SK-N-SH (cell line): ENCODE measurements around the gene SCN1B. TPM values are rescaled to one million over a fixed set of nuclear protein-coding genes. Genes with fewer than 3 reads are reported as not detected.

Experiments
- CTCF ChIA-PET: fragments of 300-600, 350-600 bp; formaldehyde crosslinking; extraction: SDS; loops from one replicate; lab custom pipeline; 2021; lab: Yijun Ruan, JAX
- POLR2A ChIA-PET: fragments of 350-600 bp; sonication (Branson Sonifier 250); formaldehyde crosslinking; extraction: SDS; loops from one replicate; lab custom pipeline; 2020; ENCODE audit warnings: antibody characterized with exemption, inconsistent platforms; lab: Yijun Ruan, JAX
- DNase-seq: peaks from one replicate; pipeline ENCODE4 v3.0.0; 2012
- H2AFZ ChIP-seq: fragments of 200-600 bp; sonication (generic); 2 replicates; pipeline ENCODE4 v1.8.1; 2016; ENCODE audit warnings: antibody characterized with exemption, mild to moderate bottlenecking, low read depth
- H3F3A ChIP-seq: fragments of 200-600 bp; sonication (generic); replicated peaks from 2 replicates; pipeline ENCODE3; 2016; ENCODE audit warnings: antibody characterized with exemption, mild to moderate bottlenecking; ENCODE audit not compliant: insufficient read depth
- H3K27ac ChIP-seq, 2 experiments: fragments of 200-500 bp in 1 of 2; fragments of 200-600 bp in 1 of 2; sonication (Bioruptor generic) in 1 of 2; sonication (generic), shearing (Covaris generic) in 1 of 2; 2 replicates each; pipeline versions ENCODE4 v1.5.1 to v1.6.1; 2014 to 2016; ENCODE audit warnings: low read depth in 2 of 2, inconsistent platforms in 1 of 2, low read length in 1 of 2, mild to moderate bottlenecking in 1 of 2, mixed read lengths in 1 of 2
- H3K27me3 ChIP-seq: fragments of 200-600 bp; sonication (generic), shearing (Covaris generic); 2 replicates; pipeline ENCODE4 v1.6.1; 2016; ENCODE audit warnings: mixed run types; ENCODE audit not compliant: insufficient read depth
- H3K36me3 ChIP-seq, 2 experiments: fragments of 200-500 bp in 1 of 2; fragments of 200-600 bp in 1 of 2; sonication (Bioruptor generic) in 1 of 2; sonication (generic) in 1 of 2; replicated peaks in 1 of 2; 2 replicates each; pipeline versions ENCODE3 to v1.5.1; 2014 to 2016; ENCODE audit warnings: low read length in 1 of 2, mild to moderate bottlenecking in 1 of 2; ENCODE audit not compliant: insufficient read depth in 2 of 2, control insufficient read depth in 1 of 2
- H3K4me1 ChIP-seq, 2 experiments: fragments of 200-500 bp in 1 of 2; fragments of 200-600 bp in 1 of 2; sonication (Bioruptor generic) in 1 of 2; sonication (generic), shearing (Covaris generic) in 1 of 2; 2 replicates each; pipeline versions ENCODE4 v1.5.1 to v1.6.1; 2014 to 2016; ENCODE audit warnings: low read depth in 1 of 2, low read length in 1 of 2, mixed run types in 1 of 2; ENCODE audit not compliant: insufficient read depth in 2 of 2, control insufficient read depth in 1 of 2
- H3K4me2 ChIP-seq: fragments of 200-600 bp; sonication (generic), shearing (Covaris generic); 2 replicates; pipeline ENCODE4 v1.6.1; 2017; ENCODE audit warnings: mixed run types
- H3K4me3 ChIP-seq, 2 experiments: fragments of 200-500 bp in 1 of 2; fragments of 200-600 bp in 1 of 2; sonication (Bioruptor generic) in 1 of 2; sonication (generic), shearing (Covaris generic) in 1 of 2; 2 replicates each; pipeline versions ENCODE4 v1.5.1 to v1.8.1; 2014 to 2016; ENCODE audit warnings: low read depth in 2 of 2, inconsistent platforms in 1 of 2, low read length in 1 of 2, mild to moderate bottlenecking in 1 of 2, mixed read lengths in 1 of 2, moderate library complexity in 1 of 2
- H3K79me2 ChIP-seq: fragments of 200-600 bp; sonication (generic); 2 replicates; pipeline ENCODE4 v1.8.1; 2017; ENCODE audit warnings: mild to moderate bottlenecking; ENCODE audit not compliant: insufficient read depth
- H3K9ac ChIP-seq: fragments of 200-600 bp; sonication (generic); 2 replicates; pipeline ENCODE4 v1.6.1; 2017; ENCODE audit warnings: mixed run types
- H3K9me2 ChIP-seq: fragments of 200-600 bp; sonication (generic); 2 replicates; pipeline ENCODE4 v1.6.1; 2017; ENCODE audit warnings: mixed run types
- H3K9me3 ChIP-seq: fragments of 200-600 bp; sonication (generic); 2 replicates; pipeline ENCODE4 v1.6.1; 2017; ENCODE audit warnings: mixed run types, mild to moderate bottlenecking, moderate library complexity
- H4K20me1 ChIP-seq: fragments of 200-600 bp; sonication (generic); 2 replicates; pipeline ENCODE4 v1.6.1; 2017; ENCODE audit warnings: mild to moderate bottlenecking, mixed run types; ENCODE audit not compliant: insufficient read depth
- CHD2 ChIP-seq: fragments of 150-350 bp; IDR thresholded peaks from 2 replicates; pipeline ENCODE4 v1.6.1; 2018; ENCODE audit warnings: low read length; ENCODE audit not compliant: partially characterized antibody
- CTCF ChIP-seq: fragments of 200-600 bp; sonication (generic); IDR thresholded peaks from 2 replicates; pipeline ENCODE4 v1.6.1; 2017; ENCODE audit warnings: antibody characterized with exemption, mild to moderate bottlenecking, moderate library complexity
- ELF1 ChIP-seq: IDR thresholded peaks from 2 replicates; pipeline ENCODE4 v1.4.0; 2012
- FOSL2 ChIP-seq: IDR thresholded peaks from 2 replicates; pipeline ENCODE4 v1.4.0; 2012; ENCODE audit warnings: low read depth, mild to moderate bottlenecking, moderate library complexity, borderline replicate concordance
- FOXM1 ChIP-seq: IDR thresholded peaks from 2 replicates; pipeline ENCODE4 v1.4.0; 2012; ENCODE audit warnings: low read depth, mild to moderate bottlenecking
- GATA2 ChIP-seq: sonication (generic); formaldehyde crosslinking; IDR thresholded peaks from 2 replicates; pipeline ENCODE4 v1.5.0; 2020; ENCODE audit warnings: mild to moderate bottlenecking, missing genetic modification reagents
- IRF3 ChIP-seq: fragments of 150-350 bp; IDR thresholded peaks from 2 replicates; pipeline ENCODE4 v1.6.1; 2016; ENCODE audit warnings: mild to moderate bottlenecking, low read depth, low read length
- JUND ChIP-seq: IDR thresholded peaks from 2 replicates; pipeline ENCODE4 v1.4.0; 2012
- MAX ChIP-seq: IDR thresholded peaks from 2 replicates; pipeline ENCODE4 v1.4.0; 2012; ENCODE audit warnings: low read depth
- MXI1 ChIP-seq: IDR thresholded peaks from 2 replicates; pipeline ENCODE4 v1.6.1; 2012; ENCODE audit warnings: mild to moderate bottlenecking, low read depth, low read length, improper control_type of control experiment
- NRF1 ChIP-seq: IDR thresholded peaks from 2 replicates; pipeline ENCODE4 v1.6.1; 2012; ENCODE audit warnings: low read depth, mild to moderate bottlenecking, low read length
- PBX3 ChIP-seq: IDR thresholded peaks from 2 replicates; pipeline ENCODE4; 2012
- RAD21 ChIP-seq: IDR thresholded peaks from 2 replicates; pipeline ENCODE4 v1.6.1; 2012; ENCODE audit warnings: mild to moderate bottlenecking, low read length
- SIN3A ChIP-seq: IDR thresholded peaks from 2 replicates; pipeline ENCODE4 v1.6.1; 2012; ENCODE audit warnings: low read depth, mild to moderate bottlenecking, low read length, moderate library complexity, borderline replicate concordance
- SMC3 ChIP-seq: IDR thresholded peaks from 2 replicates; pipeline ENCODE4 v1.6.1; 2012; ENCODE audit warnings: low read depth, low read length, improper control_type of control experiment
- TAF1 ChIP-seq: IDR thresholded peaks from 2 replicates; pipeline ENCODE4 v1.6.1; 2012; ENCODE audit warnings: low read depth, mild to moderate bottlenecking, low read length, moderate library complexity, borderline replicate concordance
- TCF12 ChIP-seq: IDR thresholded peaks from 2 replicates; pipeline ENCODE4 v1.4.0; 2012
- TEAD4 ChIP-seq: IDR thresholded peaks from 2 replicates; pipeline ENCODE4 v1.4.0; 2012; ENCODE audit warnings: mild to moderate bottlenecking, borderline replicate concordance; ENCODE audit not compliant: insufficient read depth
- USF1 ChIP-seq: IDR thresholded peaks from 2 replicates; pipeline ENCODE4 v1.4.0; 2012; ENCODE audit warnings: low read depth, borderline replicate concordance
- WGBS: methylation state at CpG from one replicate; pipeline ENCODE4 v1.1.6; 2017; ENCODE audit warnings: low lambda C conversion rate; 5-methylcytosine and 5-hydroxymethylcytosine counted together
- polyA plus RNA-seq, 3 experiments: library from polyadenylated mRNA; depleted of rRNA; stranded (reverse); fragments of >200 nt; gene quantifications; 2 replicates each; pipeline ENCODE4 v1.2.3, GENCODE V29; 2012

Gene SCN1B
- polyA plus RNA-seq, 1 of the 3 experiments (the other 2 are of a cell fraction) = 10.5 TPM

- Histone ChIP-seq H3K9me2 (no peaks in the 10 kb centered on the region), H3K27me3 (no peaks in the 10 kb centered on the region), H3F3A (no peaks in the 10 kb centered on the region), H3K9me3 (no peaks in the 10 kb centered on the region), H3K4me2 (no peak overlapping the region), H2AFZ (no peak overlapping the region), H3K36me3 (no peaks in the 10 kb centered on the region), H4K20me1 (no peaks in the 10 kb centered on the region), H3K9ac (no peak overlapping the region), H3K4me1 (peaks cover 3 to 10% of the 10 kb centered on the region in 2 experiments; a peak in 2 of 4 replicates), H3K79me2 (no peaks in the 10 kb centered on the region), H3K27ac (no peak overlapping the region), H3K4me3 (no peak overlapping the region)
- no peak for TF ChIP-seq NRF1
- TF ChIP-seq USF1 = peak; percentile 58; the same call in 1 of the 2 replicates
- DNase-seq = no peak
- POLR2A ChIA-PET = no interaction called here
- CTCF ChIA-PET = interaction anchor here (0.7 to 3.1 kb wide), 4 partner anchors 20 to 48 kb away, joined by 3 to 30 read pairs (median 8); no protein-coding TSS in a partner anchor
These were observed 57.1 kb downstream of the SCN1B start for GRCh38 chr19:35087393-35087792.

GRCh38 chr19:35088131-35088913 is 58.1 kb downstream of the SCN1B start:
- Histone ChIP-seq H3K4me2 (0 out of 2 replicates have a peak overlapping the region, but pooled peaks have one; percentile 19), H2AFZ (peak overlapping the region; percentile 35; the same call in 1 of the 2 replicates), H3K36me3 (no peaks in the 10 kb centered on the region), H4K20me1 (no peaks in the 10 kb centered on the region), H3K4me1 (peaks cover 6 to 10% of the 10 kb centered on the region in 2 experiments; a peak in 2 of 4 replicates), H3F3A (no peaks in the 10 kb centered on the region), H3K4me3 (no peak overlapping the region), H3K27ac (peak overlapping the region in 1 of 2 experiments; percentile 20; a peak in 2 of 4 replicates), H3K9me2 (no peaks in the 10 kb centered on the region), H3K9me3 (no peaks in the 10 kb centered on the region), H3K79me2 (no peaks in the 10 kb centered on the region), H3K27me3 (no peaks in the 10 kb centered on the region), H3K9ac (no peak overlapping the region)
- ChIA-PET CTCF (interaction anchor here (0.8 to 3.1 kb wide), 6 partner anchors 21 to 47 kb away, joined by 3 to 30 read pairs (median 4); no protein-coding TSS in a partner anchor), POLR2A (no interaction called here)
- 48% methylated on average over 8 of the region's 8 CpGs for WGBS
- DNase-seq = no peak
- TF ChIP-seq TAF1 = no peak
- peak; percentile 70 for TF ChIP-seq PBX3
- peak; percentile 83 for TF ChIP-seq TCF12
- TF ChIP-seq SMC3 = no peak
- no peak for TF ChIP-seq USF1
- TF ChIP-seq CTCF = no peak
- TF ChIP-seq MXI1 = no peak
- no peak for TF ChIP-seq RAD21
- TF ChIP-seq SIN3A = peak; percentile 49; the same call in 1 of the 2 replicates
- peak; percentile 58 for TF ChIP-seq TEAD4
- peak; percentile 83; the same call in 1 of the 2 replicates for TF ChIP-seq FOSL2
- TF ChIP-seq IRF3 = no peak
- TF ChIP-seq MAX = peak; percentile 26; the same call in 1 of the 2 replicates
- no peak for TF ChIP-seq ELF1
- TF ChIP-seq NRF1 = no peak
- TF ChIP-seq CHD2 = no peak
- no peak for TF ChIP-seq FOXM1
- peak; percentile 54; the same call in 1 of the 2 replicates for TF ChIP-seq JUND
- TF ChIP-seq GATA2 = no peak
